Stimulated activated CD4-positive, alpha-beta T cell treated with anti-CD3 and anti-CD28 coated beads, Interleukin-4, amount 100 ng/mL, for 1 hour (primary cell): Measurements from ENCODE around the gene TXNDC11.
"Not testable (repeated sequence)": the region's sequence is repeated elsewhere in the genome, so short reads cannot be mapped to it uniquely, and the experiment has no call there.

Experiments
- DNase-seq: peaks from one replicate; pipeline ENCODE4 v3.0.0-alpha.2; 2020

Gene TXNDC11

GRCh38 chr16:11742536-11743307, at the start of gene TXNDC11:
TXNDC11 (minus strand) TSS chr16:11742857; CDS start chr16:11742730, 127 bp downstream.
- peak; percentile 100 for DNase-seq

- no peak for DNase-seq
Measured at GRCh38 chr16:11791144-11791828, 48.6 kb upstream of the TXNDC11 start.

GRCh38 chr16:11788914-11789313, 46.3 kb upstream of the TXNDC11 start:
- DNase-seq, result no peak

- DNase-seq, result not testable (repeated sequence)
Measured at GRCh38 chr16:11784980-11785599, 42.4 kb upstream of the TXNDC11 start.

GRCh38 chr16:11784381-11784780, 41.7 kb upstream of the TXNDC11 start:
- DNase-seq, result not testable (repeated sequence)

GRCh38 chr16:11784038-11784369, 41.3 kb upstream of the TXNDC11 start:
- no peak for DNase-seq

- DNase-seq, result peak; percentile 25
Measured at GRCh38 chr16:11783319-11784037, 40.8 kb upstream of the TXNDC11 start.

GRCh38 chr16:11781773-11782172, 39.1 kb upstream of the TXNDC11 start:
- DNase-seq, result no peak

GRCh38 chr16:11780991-11781680, 38.5 kb upstream of the TXNDC11 start:
- no peak for DNase-seq

- DNase-seq, result no peak
Measured at GRCh38 chr16:11779074-11779473, 36.4 kb upstream of the TXNDC11 start.

- DNase-seq, result no peak
Measured at GRCh38 chr16:11774065-11774626, 31.5 kb upstream of the TXNDC11 start.

- DNase-seq, result no peak
Measured at GRCh38 chr16:11768849-11769248, 26.2 kb upstream of the TXNDC11 start.

- no peak for DNase-seq
Measured at GRCh38 chr16:11762431-11762830, 19.8 kb upstream of the TXNDC11 start.

- DNase-seq, result no peak
Measured at GRCh38 chr16:11759997-11760396, 17.3 kb upstream of the TXNDC11 start.

GRCh38 chr16:11759163-11759834, 16.6 kb upstream of the TXNDC11 start:
- no peak for DNase-seq

- DNase-seq, result no peak
Measured at GRCh38 chr16:11757671-11758545, 15.3 kb upstream of the TXNDC11 start.

- no peak for DNase-seq
Measured at GRCh38 chr16:11756248-11756647, 13.6 kb upstream of the TXNDC11 start.

- no peak for DNase-seq
Measured at GRCh38 chr16:11755022-11755760, 12.5 kb upstream of the TXNDC11 start.

GRCh38 chr16:11752856-11753255, 10.2 kb upstream of the TXNDC11 start:
- no peak for DNase-seq

- no peak for DNase-seq
Measured at GRCh38 chr16:11750056-11750455, 7.4 kb upstream of the TXNDC11 start.
